Subcutaneous adipose tissue (tissue), 4 donors: Measurements from ENCODE around the gene PRKRIP1. TPM values are rescaled to one million over a fixed set of nuclear protein-coding genes. Genes with fewer than 3 reads are reported as not detected.

Experiments
- total RNA-seq, 4 donors: library from RNA; depleted of rRNA; stranded (reverse); fragments of >200 nt; gene quantifications; one replicate each; pipeline ENCODE4 v1.1.0, GENCODE V29; 2016
- TF ChIP-seq, protein P1 (sequence below): fragments of 450-650 bp; IDR thresholded peaks from one replicate; pipeline ENCODE4 v1.5.1; 2016; ENCODE audit warnings: low read depth, mild to moderate bottlenecking, control low read depth, antibody characterized with exemption, moderate library complexity

PRKRIP1 gene
- total RNA-seq, 4 donors from 2014 or later: 14.3 to 39.7 (median 21.9) TPM

DNA sequence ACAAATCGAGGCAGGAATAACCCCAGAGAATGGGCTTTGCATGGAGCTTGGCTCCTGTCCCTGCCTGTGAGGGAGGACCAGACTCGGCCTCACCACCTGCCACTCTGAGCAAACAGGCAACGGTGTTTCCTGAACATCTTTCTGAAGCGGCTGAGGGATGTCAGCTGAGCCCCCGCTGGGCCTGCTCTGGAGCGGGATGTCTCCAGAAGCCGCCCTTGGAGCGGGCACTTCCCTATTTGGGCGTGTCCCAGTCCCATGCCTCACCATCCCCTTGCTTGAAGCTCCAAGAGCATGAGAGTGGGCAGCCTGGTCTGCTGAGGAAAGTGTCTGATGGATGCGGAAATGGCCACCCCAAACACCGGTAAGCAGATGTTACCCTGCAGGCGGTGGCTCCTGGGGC is 58.3 kb downstream of the PRKRIP1 start:
- TF ChIP-seq, protein P1, sequence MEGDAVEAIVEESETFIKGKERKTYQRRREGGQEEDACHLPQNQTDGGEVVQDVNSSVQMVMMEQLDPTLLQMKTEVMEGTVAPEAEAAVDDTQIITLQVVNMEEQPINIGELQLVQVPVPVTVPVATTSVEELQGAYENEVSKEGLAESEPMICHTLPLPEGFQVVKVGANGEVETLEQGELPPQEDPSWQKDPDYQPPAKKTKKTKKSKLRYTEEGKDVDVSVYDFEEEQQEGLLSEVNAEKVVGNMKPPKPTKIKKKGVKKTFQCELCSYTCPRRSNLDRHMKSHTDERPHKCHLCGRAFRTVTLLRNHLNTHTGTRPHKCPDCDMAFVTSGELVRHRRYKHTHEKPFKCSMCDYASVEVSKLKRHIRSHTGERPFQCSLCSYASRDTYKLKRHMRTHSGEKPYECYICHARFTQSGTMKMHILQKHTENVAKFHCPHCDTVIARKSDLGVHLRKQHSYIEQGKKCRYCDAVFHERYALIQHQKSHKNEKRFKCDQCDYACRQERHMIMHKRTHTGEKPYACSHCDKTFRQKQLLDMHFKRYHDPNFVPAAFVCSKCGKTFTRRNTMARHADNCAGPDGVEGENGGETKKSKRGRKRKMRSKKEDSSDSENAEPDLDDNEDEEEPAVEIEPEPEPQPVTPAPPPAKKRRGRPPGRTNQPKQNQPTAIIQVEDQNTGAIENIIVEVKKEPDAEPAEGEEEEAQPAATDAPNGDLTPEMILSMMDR: no peak

GRCh38 chr7:102455596-102455995 is 59.4 kb downstream of the PRKRIP1 start:
- TF ChIP-seq, protein P1: no peak

GRCh38 chr7:102456327-102456726 is 60.2 kb downstream of the PRKRIP1 start:
- TF ChIP-seq, protein P1: no peak

- TF ChIP-seq, protein P1: no peak
Measured at GRCh38 chr7:102457352-102457924, 61.3 kb downstream of the PRKRIP1 start.

- TF ChIP-seq, protein P1: no peak
Measured at GRCh38 chr7:102459221-102459844, 63.2 kb downstream of the PRKRIP1 start.

DNA sequence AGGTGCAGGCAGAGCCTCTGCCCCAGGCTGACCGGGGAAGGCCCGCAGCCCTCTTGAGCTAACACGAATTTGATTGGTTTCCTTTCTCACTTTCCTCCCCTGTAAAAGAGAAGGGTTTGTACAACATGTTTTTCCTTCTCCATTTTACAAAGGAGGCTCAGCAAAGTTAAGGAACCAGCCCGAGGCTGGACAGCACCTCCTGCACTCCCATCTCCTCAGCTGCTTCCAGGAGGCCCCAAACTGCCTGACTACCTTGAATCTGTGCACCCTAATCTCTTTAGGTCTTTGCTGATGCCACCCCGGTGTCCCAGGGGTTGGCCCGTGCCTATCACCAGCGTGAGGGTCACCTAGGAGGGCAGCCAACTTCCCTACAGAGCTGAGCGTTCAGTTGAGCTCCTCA is 64.3 kb downstream of the PRKRIP1 start:
- TF ChIP-seq, protein P1: no peak

DNA sequence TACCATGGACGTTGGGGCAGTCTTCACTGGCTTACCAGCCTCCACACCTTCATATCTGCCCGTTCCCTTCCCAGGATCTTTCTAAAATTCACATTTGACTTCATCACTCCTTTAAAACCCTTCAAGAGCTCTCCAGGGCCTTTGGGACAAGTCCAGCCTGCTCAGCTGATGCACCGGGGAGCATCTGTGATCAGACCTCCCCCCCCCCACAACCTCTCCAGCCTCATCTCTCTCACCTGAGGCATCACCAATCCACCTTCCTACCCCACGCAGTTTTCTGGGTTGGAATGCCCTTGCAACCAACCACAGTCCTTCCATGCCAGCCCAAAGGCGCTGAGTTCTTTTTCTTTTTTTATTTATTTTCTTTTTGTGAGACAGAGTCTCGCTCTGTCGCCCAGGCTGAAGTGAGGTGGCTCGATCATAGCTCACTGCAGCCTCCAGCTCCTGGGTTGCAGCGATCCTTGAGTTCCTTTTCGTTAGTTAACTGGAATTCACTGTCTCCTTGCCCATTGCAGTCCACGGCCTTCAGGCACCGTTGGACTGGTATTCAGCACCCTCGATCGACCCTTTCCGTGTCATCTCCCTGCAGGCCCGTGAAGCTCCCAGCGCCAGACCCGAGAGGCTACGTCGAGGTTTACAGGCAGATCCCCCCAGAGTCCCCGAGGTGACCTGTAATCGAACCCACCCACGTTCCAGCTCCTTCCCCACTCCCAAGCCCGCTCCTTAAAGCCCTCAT is 67.8 kb downstream of the PRKRIP1 start:
- TF ChIP-seq, protein P1: no peak
